HG03064 (cell line): Measurements from ENCODE around the gene FBP2.

Source experiments
- ATAC-seq: cut with Tn5 transposase; IDR thresholded peaks from one replicate; pipeline ENCODE4 v1.9.1; 2021; ENCODE audit warnings: low read depth; ENCODE audit not compliant: unreplicated experiment

Gene FBP2

GRCh38 chr9:94511134-94511954 is 82.3 kb downstream of the FBP2 start:
- ATAC-seq, result no peak
